Fibroblast of skin of right biceps (primary cell): ENCODE data around the gene ALDH9A1.
"Not testable (repeated sequence)": the region's sequence is repeated elsewhere in the genome, so short reads cannot be mapped to it uniquely, and the experiment has no call there.

ENCODE experiments used
- DNase-seq: peaks from one replicate; pipeline ENCODE4 v3.0.0-alpha.2; 2013

Gene ALDH9A1

DNA sequence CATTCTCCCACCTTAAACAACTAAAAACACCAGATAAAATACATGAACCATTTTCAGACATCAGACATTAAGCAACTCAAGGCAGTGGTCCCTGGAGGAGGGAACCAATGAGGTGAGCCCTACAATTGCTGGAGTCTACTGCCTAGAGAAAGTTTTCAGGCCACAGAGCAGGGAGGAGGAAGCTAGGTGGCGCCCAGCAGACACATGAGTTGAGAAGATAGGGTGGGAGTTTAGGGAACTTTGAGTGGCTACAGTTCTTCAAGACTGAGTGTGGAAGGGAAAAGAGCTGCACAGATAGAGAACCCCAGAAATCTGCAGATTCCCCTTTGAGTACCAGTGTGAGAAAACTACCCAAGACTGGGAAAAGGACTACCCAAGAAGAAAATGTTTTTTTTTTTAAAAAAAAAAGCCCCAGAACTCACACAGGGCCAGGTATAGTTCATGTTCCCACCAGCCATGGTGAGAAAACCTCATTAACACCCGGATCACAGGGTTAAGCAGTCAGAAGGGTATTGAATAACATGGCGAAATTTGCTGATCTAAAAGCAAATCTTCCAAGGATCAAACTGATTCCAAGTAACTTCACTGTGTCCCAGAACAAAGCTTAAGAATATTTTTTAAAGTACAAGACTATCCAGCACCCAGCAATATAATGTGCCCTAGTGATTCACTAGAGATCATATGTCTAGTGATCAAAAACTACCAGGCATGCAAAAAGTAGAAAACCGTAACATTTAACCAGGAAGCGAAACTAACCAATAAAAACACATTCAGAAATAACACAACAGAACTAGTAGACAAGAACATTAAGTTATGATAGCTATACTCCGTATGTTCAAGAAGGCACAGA is 12.0 kb downstream of the ALDH9A1 start:
- DNase-seq: no peak

DNA sequence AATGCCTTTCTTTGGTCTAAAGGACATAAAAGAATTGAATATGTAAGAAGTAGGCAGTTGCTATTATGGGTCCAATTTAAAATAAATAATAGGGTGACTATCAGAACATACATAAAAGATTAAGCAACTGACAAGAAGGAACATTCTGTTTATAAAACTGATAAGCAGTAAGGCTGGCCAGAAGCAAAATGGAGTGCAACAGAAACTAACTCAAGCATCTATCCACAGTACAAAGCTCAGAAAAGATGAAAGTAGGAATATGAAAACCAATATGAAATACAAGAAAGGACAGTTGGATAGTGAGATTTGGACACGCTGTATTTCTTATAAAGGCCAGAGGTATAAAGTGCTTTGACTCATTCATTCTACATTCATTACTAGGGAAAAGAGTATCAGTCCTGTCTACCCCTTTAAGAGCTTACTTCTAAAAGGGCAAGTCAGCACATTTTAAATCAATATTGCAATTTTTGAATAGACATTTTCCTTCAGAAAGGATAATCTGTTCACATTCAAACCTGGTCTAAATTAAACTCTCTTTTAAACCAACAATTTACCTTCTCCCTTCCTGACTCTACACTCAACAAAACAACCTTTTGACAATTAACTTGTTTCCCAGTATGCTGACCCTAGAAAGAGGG is 14.4 kb downstream of the ALDH9A1 start:
- DNase-seq: no peak

DNA sequence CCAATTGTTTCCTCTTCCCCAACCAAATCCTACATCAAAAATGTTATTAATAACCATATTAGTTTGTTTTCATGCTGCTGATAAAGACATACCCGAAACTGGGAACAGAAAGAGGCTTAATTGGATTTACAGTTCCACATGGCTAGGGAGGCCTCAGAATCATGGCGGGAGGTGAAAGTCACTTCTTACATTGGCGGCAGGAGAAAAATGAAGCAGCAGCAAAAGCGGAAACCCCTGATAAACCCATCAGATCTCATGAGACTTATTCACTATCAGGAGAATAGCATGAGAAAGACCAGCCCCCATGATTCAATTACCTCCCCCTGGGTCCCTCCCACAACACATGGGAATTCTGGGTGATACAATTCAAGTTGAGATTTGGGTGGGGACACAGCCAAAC is 17.6 kb downstream of the ALDH9A1 start:
- not testable (repeated sequence) for DNase-seq

DNA sequence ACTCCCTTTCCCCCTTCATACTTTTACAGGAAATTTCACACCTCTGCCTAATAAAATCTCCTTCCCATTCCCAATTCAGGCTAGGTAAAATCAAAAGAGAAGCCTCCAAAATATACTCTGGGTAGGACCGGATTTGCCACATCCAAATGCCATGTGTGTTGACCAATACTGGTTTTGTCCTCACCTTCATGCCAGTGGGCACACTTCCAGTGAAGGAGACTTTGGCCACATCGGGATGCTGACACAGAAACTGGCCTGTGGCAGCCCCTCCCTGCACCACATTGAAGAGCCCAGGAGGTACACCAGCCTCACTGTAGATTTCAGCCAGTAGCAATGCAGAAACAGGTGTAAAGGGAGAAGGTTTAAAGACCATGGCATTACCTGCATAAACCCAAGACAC is 18.1 kb downstream of the ALDH9A1 start:
- no peak for DNase-seq

DNA sequence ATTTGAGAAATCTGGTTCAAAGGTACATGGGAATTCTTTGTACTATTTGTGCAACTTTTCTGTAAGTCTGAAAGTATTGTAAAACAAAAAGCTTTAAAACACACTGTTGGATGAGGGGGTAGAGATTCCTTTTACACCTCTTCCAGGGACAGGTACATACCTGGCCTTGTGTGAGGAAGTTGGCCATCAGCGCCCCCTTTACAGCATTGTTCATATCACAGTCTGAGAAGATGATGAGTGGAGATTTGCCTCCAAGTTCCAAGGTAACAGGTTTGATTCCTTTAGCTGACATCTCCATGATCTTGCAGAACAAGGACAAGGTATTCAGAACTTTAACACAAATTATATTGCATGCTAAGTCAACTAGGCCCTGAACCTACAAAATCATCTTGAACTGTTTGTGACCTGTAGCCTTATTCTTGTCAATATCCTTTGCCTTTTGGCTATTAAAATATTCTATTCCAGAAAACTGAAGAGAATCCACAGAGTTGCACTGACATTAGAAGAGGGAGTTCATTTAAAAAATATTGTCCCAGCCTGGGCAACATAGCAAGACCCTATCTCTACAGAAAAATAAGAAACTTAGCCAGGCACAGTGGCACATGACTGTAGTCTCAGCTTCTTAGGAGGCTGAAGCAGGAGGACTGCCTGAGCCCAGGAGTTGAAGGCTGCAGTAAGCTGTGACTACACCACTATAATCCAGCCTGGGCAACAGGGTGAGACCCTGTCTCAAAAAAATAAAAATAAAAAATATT is 18.9 kb downstream of the ALDH9A1 start:
- no peak for DNase-seq

GRCh38 chr1:165678509-165678908 is 19.9 kb downstream of the ALDH9A1 start:
- no peak for DNase-seq

DNA sequence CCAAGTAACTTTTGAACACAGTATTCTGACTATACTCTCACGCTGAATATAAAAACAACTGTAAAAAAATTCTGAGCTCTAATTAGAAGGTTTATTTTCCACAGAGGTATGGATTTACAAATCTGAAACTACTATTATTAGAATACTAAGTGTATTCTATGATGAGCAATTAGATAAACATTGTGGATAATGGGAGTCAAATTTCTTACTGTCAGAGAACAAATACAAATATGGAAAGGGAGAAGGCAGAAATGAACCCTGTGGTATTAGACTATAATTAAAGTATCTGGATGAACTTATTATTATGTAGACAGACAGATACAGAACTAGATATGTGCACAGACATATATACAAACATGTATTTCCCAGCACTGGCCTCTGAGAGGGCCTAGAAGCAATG is 22.6 kb downstream of the ALDH9A1 start:
- no peak for DNase-seq

DNA sequence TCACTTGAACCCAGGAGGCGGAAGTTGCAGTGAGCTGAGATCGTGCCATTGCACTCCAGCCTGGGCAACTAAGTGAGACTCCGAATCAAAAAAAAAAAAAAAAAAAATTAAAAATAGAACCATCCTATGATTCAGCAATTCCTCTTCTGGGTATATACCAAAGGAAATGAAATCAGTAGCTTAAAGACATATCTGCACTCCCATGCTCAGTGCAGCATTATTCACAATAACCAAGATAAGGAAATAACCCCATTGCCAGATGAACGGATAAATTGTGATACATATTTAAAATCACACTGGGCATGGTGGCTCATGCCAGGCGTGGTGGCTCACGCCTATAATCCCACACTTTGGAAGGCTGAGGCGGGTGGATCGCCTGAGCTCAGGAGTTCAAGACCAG is 23.8 kb downstream of the ALDH9A1 start:
- DNase-seq: no peak

DNA sequence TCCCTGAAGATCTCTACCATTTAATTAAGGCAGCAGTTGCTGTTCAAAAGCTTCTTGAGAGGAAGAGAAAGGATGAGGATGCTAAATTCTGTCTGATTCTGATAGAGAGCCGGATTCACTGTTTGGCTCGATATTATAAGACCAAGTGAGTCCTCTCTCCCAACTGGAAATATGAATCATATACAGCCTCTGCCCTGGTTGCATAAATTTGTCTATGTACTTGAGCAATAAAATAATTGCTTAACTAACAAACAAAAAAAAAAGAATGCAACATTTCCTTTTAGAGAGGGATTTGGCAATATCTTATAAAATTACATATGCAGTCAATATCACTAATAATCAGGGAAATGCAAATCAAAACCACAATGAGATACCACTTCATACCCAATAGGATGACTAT is 26.8 kb downstream of the ALDH9A1 start:
- no peak for DNase-seq

DNA sequence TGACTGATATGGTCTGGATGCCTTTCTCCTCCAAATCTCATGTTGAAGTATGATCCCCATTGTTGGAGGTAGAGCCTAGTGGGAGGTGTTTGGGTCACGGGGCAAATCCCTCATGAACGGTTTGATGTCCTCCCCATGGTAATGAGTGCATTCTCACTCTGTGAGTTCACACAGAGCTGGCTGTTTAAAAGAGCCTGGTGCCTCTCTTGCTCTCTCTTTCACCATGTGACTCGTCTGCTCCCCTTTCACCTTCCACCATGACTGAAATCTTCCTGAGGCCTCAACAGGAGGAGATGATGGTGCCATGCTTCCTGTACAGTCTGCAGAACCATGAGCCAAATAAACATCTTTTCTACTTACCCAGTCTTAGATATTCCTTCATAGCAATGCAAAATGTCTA is 30.2 kb downstream of the ALDH9A1 start:
- no peak for DNase-seq

- peak; percentile 42 for DNase-seq
Observed at GRCh38 chr1:165666152-165666825, 32.1 kb downstream of the ALDH9A1 start.

DNA sequence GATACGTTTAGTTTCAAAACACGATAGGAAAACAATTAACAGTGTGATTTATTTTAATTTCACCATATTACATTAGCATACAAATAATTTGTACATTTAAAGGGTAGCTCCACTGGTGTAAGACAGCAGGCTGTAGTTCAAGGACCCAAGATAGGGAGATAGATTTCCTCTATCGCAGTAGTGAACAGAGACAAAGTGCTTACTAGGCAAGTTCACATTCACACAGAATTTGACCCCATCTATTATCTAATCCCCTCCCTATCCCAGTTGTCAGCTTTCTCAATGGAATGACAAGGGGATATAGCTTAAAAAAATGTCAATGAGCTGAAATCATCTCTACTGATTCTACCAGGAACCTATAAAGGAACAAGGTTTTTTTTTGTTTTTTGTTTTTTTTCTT is 36.2 kb downstream of the ALDH9A1 start:
- DNase-seq: no peak

GRCh38 chr1:165661703-165662102 is 36.7 kb downstream of the ALDH9A1 start:
- DNase-seq: peak; percentile 14

DNA sequence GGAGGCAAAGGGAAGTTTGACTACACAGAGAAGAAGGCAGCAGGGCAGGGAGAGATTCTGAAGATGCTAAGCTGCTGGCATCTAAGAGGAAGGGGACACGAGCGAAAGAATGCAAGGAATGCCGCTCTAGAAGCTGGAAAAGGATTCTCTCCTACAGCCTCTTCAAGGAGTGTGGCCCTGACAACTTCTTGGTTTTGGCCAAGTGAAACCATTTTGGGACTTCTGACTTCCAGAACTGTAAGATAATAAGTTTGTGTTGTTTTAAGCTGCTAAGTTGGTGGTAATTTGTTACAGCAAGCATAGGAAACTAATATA is 38.8 kb downstream of the ALDH9A1 start:
- peak; percentile 16 for DNase-seq

DNA sequence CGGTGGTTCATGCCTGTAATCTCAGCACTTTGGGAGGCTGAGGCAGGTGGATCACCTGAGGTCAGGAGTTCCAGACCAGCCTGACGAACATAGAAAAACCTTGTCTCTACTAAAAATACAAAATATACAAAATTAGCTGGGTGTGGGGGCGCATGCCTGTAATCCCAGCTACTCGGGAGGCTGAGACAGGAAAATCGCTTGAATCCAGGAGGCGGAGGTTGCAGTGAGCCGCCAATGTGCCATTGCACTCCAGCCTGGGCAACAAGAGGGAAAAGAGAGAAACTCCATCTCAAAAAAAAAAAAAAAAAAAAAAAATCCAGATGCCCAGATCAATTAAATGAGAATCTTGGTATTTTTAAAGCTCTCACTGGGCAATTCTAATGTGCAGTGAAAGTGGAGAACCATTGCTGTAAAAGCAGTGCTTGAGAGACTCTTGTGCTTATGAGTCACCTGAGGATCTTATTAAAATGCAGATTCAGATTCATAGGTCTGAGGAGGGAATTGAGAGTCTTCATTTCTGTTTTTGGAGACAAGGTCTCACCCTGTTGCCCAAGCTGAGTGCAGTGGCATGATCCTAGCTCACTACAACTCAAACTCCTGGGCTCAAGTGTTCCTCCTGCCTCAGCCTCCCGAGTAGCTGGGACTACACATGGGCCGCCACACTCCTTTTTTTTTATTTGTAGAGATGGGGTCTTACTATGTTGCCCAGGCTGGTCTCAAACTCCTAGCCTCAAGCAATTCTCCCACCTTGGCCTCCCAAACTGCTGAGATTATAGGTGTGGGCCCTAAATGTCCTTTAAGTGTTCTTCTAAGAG is 39.4 kb downstream of the ALDH9A1 start:
- DNase-seq: not testable (repeated sequence)

DNA sequence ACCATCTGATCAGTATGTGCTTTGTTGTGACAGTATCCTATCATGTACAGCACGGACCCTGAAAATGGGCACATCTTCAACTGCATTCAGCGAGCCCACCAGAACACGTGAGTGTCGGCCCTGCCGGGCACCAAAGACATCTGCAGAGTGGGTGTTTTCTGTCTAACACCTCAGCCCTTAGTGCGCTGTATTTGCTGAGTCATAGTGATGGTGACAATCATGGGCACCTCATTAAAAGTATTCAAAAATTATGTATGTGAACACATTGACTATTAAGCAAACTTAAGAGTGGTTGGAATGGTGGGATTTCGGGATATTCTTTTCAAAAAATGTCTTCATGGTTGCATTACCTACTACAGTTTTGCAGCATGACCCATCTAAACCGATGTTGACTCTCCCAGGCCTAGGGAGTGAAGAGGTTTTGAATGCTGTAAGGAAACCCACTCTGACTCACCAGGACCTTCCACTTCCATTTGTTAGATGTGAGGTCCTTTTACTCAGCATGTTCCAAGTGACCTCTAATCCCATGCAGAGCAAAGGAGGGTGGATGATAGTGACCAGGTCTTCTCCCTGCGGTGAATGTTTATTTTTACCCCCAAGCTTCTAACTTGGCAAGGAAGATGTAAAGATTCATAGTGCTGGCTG is 47.3 kb downstream of the ALDH9A1 start:
- no peak for DNase-seq

DNA sequence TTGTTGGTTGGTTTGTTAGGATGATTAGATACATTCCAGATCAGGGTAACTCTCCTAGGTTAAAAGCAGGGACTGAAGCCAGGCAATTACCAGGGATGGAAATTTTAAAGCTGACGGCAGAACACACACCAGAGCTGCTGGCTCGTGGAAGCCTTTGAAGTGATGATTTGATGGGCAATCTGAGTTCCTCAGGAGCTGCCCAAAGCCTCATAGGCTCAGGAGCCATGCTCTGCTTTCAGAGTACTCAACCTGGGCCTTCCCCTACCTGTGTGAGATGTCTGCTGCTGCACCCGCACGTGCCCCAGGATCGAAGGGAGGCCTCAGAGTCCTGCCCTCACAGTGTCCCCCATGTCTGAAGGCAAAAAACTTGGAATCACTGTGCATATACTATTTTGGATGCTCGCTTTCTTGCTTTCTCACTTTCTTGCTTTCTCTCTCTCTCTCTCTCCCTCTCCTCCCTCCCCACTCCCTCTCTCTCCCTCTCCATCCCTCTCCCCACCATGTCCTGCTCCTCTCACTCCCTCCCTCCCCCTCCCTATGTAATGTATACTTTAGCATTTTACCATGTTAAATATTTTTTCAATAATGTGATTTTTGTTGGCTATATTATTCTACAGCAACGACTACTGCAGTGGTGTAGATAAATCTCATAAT is 49.3 kb downstream of the ALDH9A1 start:
- DNase-seq: no peak

GRCh38 chr1:165647970-165648369 is 50.4 kb downstream of the ALDH9A1 start:
- DNase-seq: no peak

DNA sequence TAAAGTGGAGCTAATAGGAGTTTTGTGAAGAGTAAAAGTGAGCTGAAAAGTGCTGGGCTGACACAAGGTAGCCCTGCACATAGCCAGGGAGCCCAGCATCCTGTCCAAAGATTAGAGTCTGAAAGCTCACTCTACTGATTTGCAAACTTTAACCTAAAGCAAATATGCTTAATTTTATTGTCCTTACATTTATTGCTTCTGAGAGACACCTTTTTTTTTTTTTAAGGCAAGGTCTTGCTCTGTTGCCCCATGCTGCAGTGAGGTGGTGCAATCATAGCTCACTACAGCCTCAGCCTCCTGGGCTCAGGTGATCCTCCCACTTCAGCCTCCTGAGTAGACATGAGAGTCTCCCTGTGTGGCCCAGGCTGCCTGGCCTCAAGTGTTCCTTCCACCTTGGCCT is 50.8 kb downstream of the ALDH9A1 start:
- no peak for DNase-seq

GRCh38 chr1:165645654-165646366 is 52.6 kb downstream of the ALDH9A1 start:
- no peak for DNase-seq
